Caco-2 (cell line): Measurements from ENCODE around the gene SEPTIN7. TPM values are rescaled to one million over a fixed set of nuclear protein-coding genes. Genes with fewer than 3 reads are reported as not detected.

Experiments used
- BruUV-seq: library from RNA; stranded (reverse); fragments of 400-500 nt; replicated peaks from 2 replicates; lab custom pipeline; 2021; lab: Mats Ljungman, UMichigan
- CTCF ChIA-PET: fragments of 300-600 bp; sonication (Branson Sonifier 250); formaldehyde crosslinking; loops from one replicate; lab custom pipeline; 2022; ENCODE audit warnings: antibody characterized with exemption; lab: Charles Lee
- POLR2A ChIA-PET: fragments of 300-600 bp; sonication (Branson Sonifier 250); formaldehyde crosslinking; loops from one replicate; lab custom pipeline; 2022; ENCODE audit warnings: antibody characterized with exemption; lab: Charles Lee
- DNase-seq, 2 experiments: peaks; one replicate each; pipeline versions ENCODE4 v3.0.0 to v3.0.0-alpha.2; 2020 to 2022
- H3K27me3 ChIP-seq: replicated peaks from 2 replicates; pipeline ENCODE4 v1.6.0; 2011; ENCODE audit warnings: low read length; ENCODE audit not compliant: control insufficient read depth, insufficient read depth
- H3K36me3 ChIP-seq: 2 replicates; pipeline ENCODE4 v1.5.1; 2011; ENCODE audit warnings: low read length; ENCODE audit not compliant: control insufficient read depth, insufficient read depth
- H3K4me1 ChIP-seq: fragments of 250-450 bp; sonication (Bioruptor Pico); 2 replicates; pipeline ENCODE4 v1.5.1; 2020; ENCODE audit warnings: mild to moderate bottlenecking
- H3K4me3 ChIP-seq: 2 replicates; pipeline ENCODE4 v1.5.1; 2011; ENCODE audit warnings: low read depth, mild to moderate bottlenecking, control low read depth, low read length
- H3K9me3 ChIP-seq: fragments of 250-450 bp; sonication (Bioruptor Pico); 2 replicates; pipeline ENCODE4 v1.5.1; 2020; ENCODE audit warnings: mild to moderate bottlenecking, moderate library complexity
- H3K27ac Mint-ChIP-seq: one replicate; pipeline ENCODE4 v1.8.0; 2022; ENCODE audit warnings: mixed read lengths; ENCODE audit not compliant: unreplicated experiment
- H3K27me3 Mint-ChIP-seq: one replicate; pipeline ENCODE4 v1.8.0; 2022; ENCODE audit warnings: mixed read lengths; ENCODE audit not compliant: insufficient read depth, unreplicated experiment
- H3K36me3 Mint-ChIP-seq: one replicate; pipeline ENCODE4 v1.8.0; 2022; ENCODE audit warnings: mild to moderate bottlenecking, mixed read lengths; ENCODE audit not compliant: insufficient read depth, unreplicated experiment
- H3K4me1 Mint-ChIP-seq: one replicate; pipeline ENCODE4 v1.8.0; 2022; ENCODE audit warnings: low read depth, mixed read lengths; ENCODE audit not compliant: unreplicated experiment
- H3K4me3 Mint-ChIP-seq: one replicate; pipeline ENCODE4 v1.8.0; 2022; ENCODE audit warnings: mild to moderate bottlenecking, moderate library complexity, mixed read lengths; ENCODE audit not compliant: unreplicated experiment
- H3K9me3 Mint-ChIP-seq: one replicate; pipeline ENCODE4 v1.8.0; 2022; ENCODE audit warnings: mixed read lengths; ENCODE audit not compliant: unreplicated experiment
- intact Hi-C: fragments of 100-400 bp; cut with micrococcal nuclease; formaldehyde crosslinking; loops from one replicate; pipeline ENCODE4 v1.10.0; 2022; ENCODE audit not compliant: unreplicated experiment
- total RNA-seq: library from RNA; stranded (reverse); gene quantifications from 2 replicates; pipeline ENCODE4 v1.2.3, GENCODE V29; 2022
- TF ChIP-seq, protein P1 (sequence below), 2 experiments: fragments of 200-600 bp in 1 of 2; IDR thresholded peaks; 1 replicate in 1 of 2; 2 replicates in 1 of 2; pipeline versions ENCODE4 v1.5.1 to v1.8.0; 2011 to 2022; ENCODE audit warnings: antibody characterized with exemption in 1 of 2, control low read depth in 1 of 2, inconsistent platforms in 1 of 2, low read depth in 1 of 2, low read length in 1 of 2, mild to moderate bottlenecking in 1 of 2, moderate library complexity in 1 of 2; ENCODE audit not compliant: insufficient read depth in 1 of 2, severe bottlenecking in 1 of 2, unreplicated experiment in 1 of 2

SEPTIN7 gene
- total RNA-seq, 1 experiment from 2014 or later = 224 TPM

DNA sequence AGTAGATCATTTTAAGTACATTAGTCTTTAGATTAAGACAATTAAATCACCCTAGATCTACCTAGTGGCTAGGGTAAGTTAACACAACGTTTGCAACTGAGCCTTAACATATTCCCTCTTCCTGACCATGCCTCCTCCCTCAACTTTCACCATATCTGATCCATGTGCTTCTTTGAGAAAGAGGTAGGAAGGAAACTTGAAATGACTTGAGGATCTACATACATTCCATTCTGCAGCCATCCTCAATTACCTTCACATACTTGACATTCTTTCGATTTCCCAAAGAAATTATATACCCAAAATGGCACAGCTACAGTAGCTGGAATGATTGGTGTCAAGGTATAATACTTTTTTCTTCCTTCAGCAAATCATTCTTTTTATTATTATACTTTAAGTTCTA lies 12.9 kb upstream of the SEPTIN7 start:
- no peaks in the 10 kb centered on the region for H3K27me3 Mint-ChIP-seq
- H3K36me3 Mint-ChIP-seq = no peaks in the 10 kb centered on the region
- H3K27ac Mint-ChIP-seq = no peak overlapping the region
- Histone ChIP-seq H3K36me3 (no peaks in the 10 kb centered on the region), H3K4me1 (peaks cover 12% of the 10 kb centered on the region), H3K27me3 (no peaks in the 10 kb centered on the region), H3K9me3 (peaks cover 3% of the 10 kb centered on the region; the same call in 1 of the 2 replicates), H3K4me3 (no peak overlapping the region)
- DNase-seq = no peak
- H3K4me1 Mint-ChIP-seq = peaks cover 2% of the 10 kb centered on the region
- peaks cover 9% of the 10 kb centered on the region for H3K9me3 Mint-ChIP-seq
- H3K4me3 Mint-ChIP-seq = no peak overlapping the region
- TF ChIP-seq, protein P1, sequence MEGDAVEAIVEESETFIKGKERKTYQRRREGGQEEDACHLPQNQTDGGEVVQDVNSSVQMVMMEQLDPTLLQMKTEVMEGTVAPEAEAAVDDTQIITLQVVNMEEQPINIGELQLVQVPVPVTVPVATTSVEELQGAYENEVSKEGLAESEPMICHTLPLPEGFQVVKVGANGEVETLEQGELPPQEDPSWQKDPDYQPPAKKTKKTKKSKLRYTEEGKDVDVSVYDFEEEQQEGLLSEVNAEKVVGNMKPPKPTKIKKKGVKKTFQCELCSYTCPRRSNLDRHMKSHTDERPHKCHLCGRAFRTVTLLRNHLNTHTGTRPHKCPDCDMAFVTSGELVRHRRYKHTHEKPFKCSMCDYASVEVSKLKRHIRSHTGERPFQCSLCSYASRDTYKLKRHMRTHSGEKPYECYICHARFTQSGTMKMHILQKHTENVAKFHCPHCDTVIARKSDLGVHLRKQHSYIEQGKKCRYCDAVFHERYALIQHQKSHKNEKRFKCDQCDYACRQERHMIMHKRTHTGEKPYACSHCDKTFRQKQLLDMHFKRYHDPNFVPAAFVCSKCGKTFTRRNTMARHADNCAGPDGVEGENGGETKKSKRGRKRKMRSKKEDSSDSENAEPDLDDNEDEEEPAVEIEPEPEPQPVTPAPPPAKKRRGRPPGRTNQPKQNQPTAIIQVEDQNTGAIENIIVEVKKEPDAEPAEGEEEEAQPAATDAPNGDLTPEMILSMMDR (IDR thresholded peaks at IDR 0.05; ENCODE audit: insufficient read depth in 1 of 2, low read depth in 1 of 2, low read length in 1 of 2, severe bottlenecking in 1 of 2, unreplicated experiment in 1 of 2) = no peak
- CTCF ChIA-PET = no interaction called here
- intact Hi-C loops = no loop called here
- POLR2A ChIA-PET = no interaction called here
- BruUV-seq = no TSS peak

DNA sequence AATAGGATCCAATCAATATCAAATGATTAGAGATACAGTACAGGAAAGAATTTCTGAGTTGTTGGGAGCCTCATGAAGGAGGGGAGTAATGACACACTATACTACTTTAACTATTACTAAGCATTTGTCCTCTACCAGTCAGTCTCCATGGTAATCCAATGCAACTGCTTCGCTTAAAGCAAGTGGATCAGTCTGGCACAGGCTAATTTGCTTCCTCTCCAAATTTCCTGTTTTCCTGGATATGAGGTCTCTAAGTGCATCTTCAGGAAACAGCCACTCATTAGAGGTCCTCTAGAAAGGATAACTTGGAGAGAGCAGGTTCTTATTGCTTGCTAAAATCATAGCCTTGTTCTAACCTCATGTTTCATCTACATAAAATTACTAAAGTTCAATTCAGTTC lies 8.4 kb upstream of the SEPTIN7 start:
- Histone ChIP-seq H3K27me3 (no peaks in the 10 kb centered on the region), H3K36me3 (no peaks in the 10 kb centered on the region), H3K4me3 (no peak overlapping the region), H3K4me1 (peaks cover 18% of the 10 kb centered on the region), H3K9me3 (peaks cover 3% of the 10 kb centered on the region; the same call in 1 of the 2 replicates)
- peaks cover 7% of the 10 kb centered on the region for H3K4me1 Mint-ChIP-seq
- peaks cover 9% of the 10 kb centered on the region for H3K9me3 Mint-ChIP-seq
- H3K27ac Mint-ChIP-seq = no peak overlapping the region
- intact Hi-C loops = no loop called here
- BruUV-seq = no TSS peak
- no peaks in the 10 kb centered on the region for H3K27me3 Mint-ChIP-seq
- no peak overlapping the region for H3K4me3 Mint-ChIP-seq
- TF ChIP-seq, protein P1 (IDR thresholded peaks at IDR 0.05; ENCODE audit: insufficient read depth in 1 of 2, low read depth in 1 of 2, low read length in 1 of 2, severe bottlenecking in 1 of 2, unreplicated experiment in 1 of 2) = no peak
- no peaks in the 10 kb centered on the region for H3K36me3 Mint-ChIP-seq
- no peak for DNase-seq
- ChIA-PET CTCF (no interaction called here), POLR2A (no interaction called here)

DNA sequence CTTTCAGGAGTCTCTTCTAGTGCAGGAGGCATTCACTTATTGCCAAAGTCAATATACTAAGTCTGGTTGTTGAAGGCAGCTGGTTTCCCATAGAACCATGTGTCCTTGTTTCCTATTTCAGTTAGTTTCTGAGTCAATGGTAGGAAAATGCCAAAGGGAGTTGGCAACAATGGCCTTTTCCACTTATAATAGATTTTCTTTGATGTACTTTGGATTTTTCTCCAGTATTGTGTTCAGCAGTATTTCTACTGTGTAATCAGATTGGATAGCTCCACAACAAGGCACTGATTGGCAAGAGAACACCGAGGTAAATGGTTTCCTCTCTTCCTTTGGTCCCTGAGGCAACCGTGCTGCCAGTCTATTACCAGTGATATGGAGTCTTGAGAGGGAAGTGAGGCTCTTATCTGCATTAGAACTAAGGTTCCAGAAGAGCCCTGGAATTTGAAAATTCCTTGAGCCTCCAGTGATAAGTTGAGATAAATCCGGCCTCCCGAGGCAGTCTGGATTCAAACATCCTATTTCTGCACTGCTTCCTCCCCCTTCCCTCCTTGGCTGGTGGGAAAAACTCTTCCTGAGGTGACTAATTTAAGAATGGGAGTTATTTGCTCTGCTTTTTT lies 7.9 kb upstream of the SEPTIN7 start:
- BruUV-seq = no TSS peak
- POLR2A ChIA-PET = no interaction called here

More for the DNA sequence above, 7.9 kb upstream of the SEPTIN7 start:
- Mint-ChIP-seq H3K9me3 (peaks cover 9% of the 10 kb centered on the region), H3K4me1 (peaks cover 7% of the 10 kb centered on the region), H3K27me3 (no peaks in the 10 kb centered on the region), H3K27ac (no peak overlapping the region), H3K4me3 (no peak overlapping the region), H3K36me3 (no peaks in the 10 kb centered on the region)
- DNase-seq = no peak
- Histone ChIP-seq H3K4me1 (peaks cover 13% of the 10 kb centered on the region), H3K27me3 (no peaks in the 10 kb centered on the region), H3K9me3 (peaks cover 3% of the 10 kb centered on the region; the same call in 1 of the 2 replicates), H3K36me3 (no peaks in the 10 kb centered on the region), H3K4me3 (no peak overlapping the region)
- CTCF ChIA-PET = interaction anchor here (0.6 kb wide), 1 partner anchor 100 kb away, joined by 4 read pairs; no protein-coding TSS in a partner anchor
- TF ChIP-seq, protein P1 (IDR thresholded peaks at IDR 0.05; ENCODE audit: insufficient read depth in 1 of 2, low read depth in 1 of 2, low read length in 1 of 2, severe bottlenecking in 1 of 2, unreplicated experiment in 1 of 2) = no peak
- intact Hi-C loops = no loop called here
